Prostate gland (tissue), 2 donors: ENCODE results near the gene PFKP. TPM values are rescaled to one million over a fixed set of nuclear protein-coding genes. Genes with fewer than 3 reads are reported as not detected.

ENCODE experiments used
- DNase-seq: peaks from one replicate; pipeline ENCODE4 v3.0.0-alpha.2; 2019; ENCODE audit warnings: low spot score
- H3K27ac ChIP-seq, 2 donors: fragments of 200-600 bp; sonication (generic); 2 replicates each; pipeline ENCODE4 v1.5.1; 2017 to 2019
- H3K27me3 ChIP-seq: fragments of 200-600 bp; sonication (generic); replicated peaks from 2 replicates; pipeline ENCODE4 v1.5.1; 2019; ENCODE audit not compliant: insufficient read depth
- H3K36me3 ChIP-seq, 2 donors: fragments of 200-600 bp; sonication (generic); 1 replicate in 1 of 2; 2 replicates in 1 of 2; pipeline versions ENCODE4 v1.5.1 to v1.8.1; 2017 to 2019
- H3K4me1 ChIP-seq: fragments of 200-600 bp; sonication (generic); replicated peaks from 2 replicates; pipeline ENCODE4 v1.5.1; 2019
- H3K4me3 ChIP-seq, 2 donors: fragments of 200-600 bp; sonication (generic); 2 replicates each; pipeline ENCODE4 v1.5.1; 2017 to 2019
- H3K9me3 ChIP-seq: fragments of 200-600 bp; sonication (generic); 2 replicates; pipeline ENCODE4 v1.5.1; 2017
- CTCF ChIP-seq, 4 experiments: fragments of 200-600 bp in 2 of 4; fragments of 450-650 bp in 2 of 4; sonication (generic) in 2 of 4; IDR thresholded peaks; 1 replicate in 3 of 4; 2 replicates in 1 of 4; pipeline ENCODE4 v1.5.1; 2016 to 2019; ENCODE audit warnings: antibody characterized with exemption in 4 of 4, mild to moderate bottlenecking in 2 of 4, moderate library complexity in 2 of 4
- POLR2A ChIP-seq: fragments of 450-650 bp; IDR thresholded peaks from one replicate; pipeline ENCODE4 v1.6.1; 2016; ENCODE audit warnings: antibody characterized with exemption, mild to moderate bottlenecking
- POLR2AphosphoS5 ChIP-seq: sonication (generic); formaldehyde crosslinking; IDR thresholded peaks from one replicate; pipeline ENCODE4 v1.6.1; 2017; ENCODE audit warnings: antibody characterized with exemption
- WGBS: methylation state at CpG from one replicate; pipeline ENCODE4 v1.1.5; 2018; 5-methylcytosine and 5-hydroxymethylcytosine counted together
- intact Hi-C: fragments of 100-400 bp; cut with DNase I; formaldehyde crosslinking; loops from one replicate; pipeline ENCODE4 v1.14.2; 2022
- total RNA-seq, 2 donors: library from RNA; depleted of rRNA; stranded (reverse); fragments of >200 nt; gene quantifications; one replicate each; pipeline ENCODE4 v1.1.0, GENCODE V29; 2016

PFKP gene
- total RNA-seq, 2 donors from 2014 or later = 35.1 to 86.9 TPM

- WGBS = 95% methylated on average over 19 of the region's 19 CpGs
- Histone ChIP-seq H3K4me1 (no peaks in the 10 kb centered on the region), H3K27me3 (no peaks in the 10 kb centered on the region), H3K36me3 (peaks cover 0 to 5% of the 10 kb centered on the region in 2 donors), H3K9me3 (no peaks in the 10 kb centered on the region), H3K27ac (no peak overlapping the region), H3K4me3 (no peak overlapping the region)
- no peak for TF ChIP-seq CTCF (IDR thresholded peaks at IDR 0.05)
- TF ChIP-seq POLR2AphosphoS5 = no peak
- TF ChIP-seq POLR2A = no peak
- intact Hi-C loops = no loop called here
- DNase-seq = no peak
Measured at GRCh38 chr10:3143791-3144434, 76.6 kb downstream of the PFKP start.

- peaks cover 0 to 10% of the 10 kb centered on the region in 2 donors for H3K36me3 ChIP-seq
- H3K4me1 ChIP-seq = no peaks in the 10 kb centered on the region
- no peaks in the 10 kb centered on the region for H3K9me3 ChIP-seq
- H3K27me3 ChIP-seq = no peaks in the 10 kb centered on the region
- H3K4me3 ChIP-seq = no peak overlapping the region
- no peak for TF ChIP-seq POLR2A
- intact Hi-C loops = no loop called here
- H3K27ac ChIP-seq = no peak overlapping the region
- 97% methylated on average over 18 of the region's 18 CpGs for WGBS
- no peak for DNase-seq
Measured at GRCh38 chr10:3145366-3145765, 78.0 kb downstream of the PFKP start.

- Histone ChIP-seq H3K27ac (no peak overlapping the region), H3K4me3 (no peak overlapping the region), H3K36me3 (peaks cover 0 to 12% of the 10 kb centered on the region in 2 donors), H3K4me1 (no peaks in the 10 kb centered on the region), H3K9me3 (no peaks in the 10 kb centered on the region), H3K27me3 (no peaks in the 10 kb centered on the region)
- WGBS = 92% methylated on average over 8 of the region's 8 CpGs
- DNase-seq = no peak
- intact Hi-C loops = no loop called here
- TF ChIP-seq CTCF (IDR thresholded peaks at IDR 0.05) = no peak
Measured at GRCh38 chr10:3146289-3146688, 78.9 kb downstream of the PFKP start.

GRCh38 chr10:3147117-3147820 is 79.9 kb downstream of the PFKP start:
- no peaks in the 10 kb centered on the region for H3K27me3 ChIP-seq
- WGBS = 91% methylated on average over 17 of the region's 17 CpGs
- no peak for DNase-seq
- H3K4me3 ChIP-seq = no peak overlapping the region
- no peak for TF ChIP-seq POLR2A
- TF ChIP-seq POLR2AphosphoS5 = no peak
- TF ChIP-seq CTCF (IDR thresholded peaks at IDR 0.05) = no peak
- H3K9me3 ChIP-seq = no peaks in the 10 kb centered on the region
- H3K36me3 ChIP-seq = peaks cover 0 to 12% of the 10 kb centered on the region in 2 donors
- no peak overlapping the region for H3K27ac ChIP-seq
- no peaks in the 10 kb centered on the region for H3K4me1 ChIP-seq
- intact Hi-C loops = no loop called here

- DNase-seq = no peak
- Histone ChIP-seq H3K27me3 (no peaks in the 10 kb centered on the region), H3K27ac (no peak overlapping the region), H3K9me3 (no peaks in the 10 kb centered on the region), H3K4me3 (no peak overlapping the region), H3K4me1 (no peaks in the 10 kb centered on the region), H3K36me3 (peaks cover 0 to 12% of the 10 kb centered on the region in 2 donors)
- 87% methylated on average over 17 of the region's 17 CpGs for WGBS
- intact Hi-C loops = no loop called here
- TF ChIP-seq CTCF (IDR thresholded peaks at IDR 0.05) (no peak), POLR2AphosphoS5 (no peak), POLR2A (no peak)
Measured at GRCh38 chr10:3148041-3148440, 80.7 kb downstream of the PFKP start.
